H4 (cell line): ENCODE data around the gene CBR3. TPM values are rescaled to one million over a fixed set of nuclear protein-coding genes. Genes with fewer than 3 reads are reported as not detected.

ENCODE experiments used
- DNase-seq: peaks from one replicate; pipeline ENCODE4 v3.0.0-alpha.2; 2015; ENCODE audit warnings: low spot score
- total RNA-seq: library from RNA; depleted of rRNA; stranded (reverse); fragments of >200 nt; shearing (Covaris generic); gene quantifications from 2 replicates; pipeline ENCODE4 v1.2.3, GENCODE V29; 2014; rRNA removed

Gene CBR3
- total RNA-seq, 1 experiment from 2014 or later = 33.6 TPM

- no peak for DNase-seq
These were observed 48.4 kb downstream of the CBR3 start for GRCh38 chr21:36183144-36183795.

GRCh38 chr21:36184545-36184944 is 49.7 kb downstream of the CBR3 start:
- DNase-seq = no peak

DNA sequence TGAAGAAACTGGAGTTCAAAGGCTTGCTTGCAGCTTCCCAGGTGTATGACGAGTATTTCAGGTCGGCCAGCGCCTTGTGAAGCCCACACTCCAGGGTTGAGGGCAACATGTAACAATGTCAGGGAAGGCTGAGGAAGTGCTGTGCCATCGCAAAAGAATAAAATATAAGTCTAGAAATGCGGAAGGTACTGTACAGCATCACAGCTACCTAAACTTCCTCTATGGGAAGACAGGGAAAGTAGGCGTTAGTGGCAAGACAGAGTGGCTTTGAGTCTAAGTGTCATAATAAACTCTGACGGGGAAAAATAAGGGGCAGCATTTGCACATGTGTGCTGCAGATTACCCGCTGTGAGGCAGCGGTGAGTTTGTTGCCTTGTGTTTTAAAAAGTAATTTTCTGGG is 50.6 kb downstream of the CBR3 start:
- DNase-seq = no peak

- no peak for DNase-seq
These were observed 51.2 kb downstream of the CBR3 start for GRCh38 chr21:36186081-36186480.

DNA sequence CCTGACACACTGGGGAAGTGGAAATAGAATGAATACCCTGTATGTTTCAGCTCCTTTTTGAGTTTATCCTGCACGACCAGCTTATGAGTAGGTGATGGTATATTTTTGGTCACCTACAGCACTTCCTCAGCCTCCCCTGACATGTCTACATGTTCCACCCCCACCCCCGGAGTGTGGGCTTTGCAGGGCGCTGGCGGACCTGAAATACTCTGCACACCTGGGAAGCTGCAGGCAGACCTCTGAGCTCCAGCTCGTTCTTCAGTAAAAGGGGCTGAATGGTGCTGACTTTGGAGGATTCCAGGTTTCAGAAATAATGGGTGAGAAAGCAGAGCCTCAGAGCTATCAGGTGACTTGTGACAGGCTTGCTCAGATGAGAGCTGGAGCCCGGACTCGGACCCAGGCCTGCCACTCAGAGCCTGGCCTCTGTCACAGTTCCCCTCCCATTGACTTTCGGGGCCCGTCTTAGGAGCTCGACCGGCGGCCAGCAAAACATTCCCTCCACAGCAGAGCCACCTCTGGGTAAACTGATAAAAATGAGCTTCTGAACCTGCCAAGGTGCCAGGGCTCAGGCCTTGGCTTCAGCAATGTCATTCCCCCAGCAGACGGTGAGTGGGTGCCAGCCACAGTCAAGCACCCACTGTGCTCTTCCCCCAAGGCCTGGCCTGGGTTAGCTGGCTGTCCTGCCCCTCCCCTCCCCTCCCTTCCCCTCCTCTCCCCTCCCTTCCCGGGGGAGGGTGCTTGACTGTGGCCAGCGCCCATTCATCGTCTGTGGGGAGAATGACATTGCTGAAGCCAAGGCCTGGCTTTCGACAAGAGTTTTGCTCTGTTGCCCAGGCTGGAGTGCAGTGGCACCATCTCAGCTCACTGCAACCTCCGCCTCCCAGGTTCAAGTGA is 51.9 kb downstream of the CBR3 start:
- DNase-seq = no peak

DNA sequence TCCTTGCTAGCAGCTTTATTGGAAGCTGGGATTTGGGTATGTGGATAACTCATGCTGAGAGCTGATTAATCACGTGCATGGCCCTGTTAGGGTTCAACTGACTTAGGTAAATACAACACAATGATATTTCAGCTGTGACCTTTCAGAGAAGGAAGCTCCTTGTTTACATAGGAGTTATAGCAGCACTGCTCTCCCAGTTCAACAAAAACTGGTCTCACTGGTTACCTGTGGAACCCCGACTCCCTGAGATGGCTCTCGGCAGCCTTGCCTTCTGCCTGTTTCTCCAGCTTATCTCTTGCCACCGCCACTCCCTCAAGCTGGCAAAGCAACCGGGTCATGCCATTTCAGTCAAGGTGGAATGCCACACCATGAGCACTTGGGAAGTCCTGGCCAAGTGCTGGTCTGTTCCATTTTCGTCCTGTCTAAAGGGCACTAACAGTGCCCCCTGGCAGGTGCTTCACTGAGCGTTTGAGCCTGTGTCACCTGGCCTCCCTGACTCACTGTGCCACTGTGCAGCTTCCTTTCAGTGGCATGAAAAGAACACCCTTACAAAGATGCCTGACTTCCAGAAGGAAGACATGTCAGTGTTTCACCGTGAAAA is 53.3 kb downstream of the CBR3 start:
- DNase-seq = no peak

GRCh38 chr21:36188937-36189336 is 54.1 kb downstream of the CBR3 start:
- no peak for DNase-seq

- DNase-seq = no peak
These were observed 55.9 kb downstream of the CBR3 start for GRCh38 chr21:36190736-36191135.

GRCh38 chr21:36193200-36193599 is 58.3 kb downstream of the CBR3 start:
- DNase-seq = no peak

DNA sequence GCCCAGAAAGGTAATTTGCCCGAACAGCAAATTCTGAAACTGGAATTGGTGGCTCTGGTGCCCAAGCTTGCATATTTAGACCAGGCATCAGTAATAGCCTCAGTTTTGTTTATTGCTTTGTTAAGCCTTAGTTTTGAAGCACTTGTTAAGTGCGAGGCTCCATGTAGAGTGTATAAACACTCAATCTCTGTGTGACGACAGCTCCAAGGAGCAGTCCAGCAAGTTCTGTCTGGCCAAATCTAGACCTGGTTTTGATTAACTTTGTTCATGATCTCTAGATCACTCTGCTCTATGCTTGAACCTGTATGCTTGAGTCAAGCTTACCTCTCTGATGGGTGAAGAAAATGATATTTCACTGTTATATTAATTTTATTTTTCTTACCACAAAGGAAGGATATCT is 59.1 kb downstream of the CBR3 start:
- no peak for DNase-seq

- no peak for DNase-seq
These were observed 60.7 kb downstream of the CBR3 start for GRCh38 chr21:36195613-36196012.

Other genes starting within 250 kb of the CBR3 start
- 14.6 and 18.0 TPM in 2 replicates for gene SETD4, start 74.6 kb upstream of the CBR3 start, total RNA-seq
- 290 and 329 TPM in 2 replicates for gene CBR1, start 65.1 kb upstream of the CBR3 start, total RNA-seq
- 1.2 and 1.5 TPM in 2 replicates for gene DOP1B, start 21.7 kb downstream of the CBR3 start, total RNA-seq
- 14.3 and 17.7 TPM in 2 replicates for gene MORC3, start 185.1 kb downstream of the CBR3 start, total RNA-seq